ENCODE measurements around the gene ZNF227. TPM values are rescaled to one million over a fixed set of nuclear protein-coding genes. Genes with fewer than 3 reads are reported as not detected.
"Not testable (repeated sequence)": the region's sequence is repeated elsewhere in the genome, so short reads cannot be mapped to it uniquely, and the experiment has no call there.

ZNF227 gene
- total and polyA plus RNA-seq, 7 donors: 2.5 to 15.0 (median 10.9) TPM

DNA sequence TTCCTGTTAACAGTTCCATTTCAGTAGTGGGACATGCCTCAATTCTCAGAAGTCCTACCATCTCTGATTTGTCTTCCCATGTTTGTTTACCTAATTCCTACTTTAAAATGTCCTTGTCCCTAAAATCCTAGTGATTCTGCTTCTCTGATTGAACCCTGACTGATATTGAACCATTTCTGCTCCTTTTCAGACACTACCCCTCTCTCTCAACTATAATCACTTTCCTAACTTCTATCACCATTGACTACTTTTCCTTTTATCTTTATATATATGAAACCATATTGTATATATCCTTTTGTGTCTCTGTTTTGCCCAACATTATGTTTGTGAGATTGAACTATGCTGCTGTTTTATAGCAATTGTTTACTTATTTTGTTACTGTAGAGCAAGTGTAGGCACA lies 15.6 kb upstream of the ZNF227 start:
- Histone ChIP-seq H3K4me3 (no peak overlapping the region), H3K9me3 (peaks cover 0 to 7% (median 2%) of the 10 kb centered on the region in 4 donors), H3K27ac (no peak overlapping the region), H3K27me3 (no peaks in the 10 kb centered on the region), H3K4me1 (no peaks in the 10 kb centered on the region), H3K36me3 (no peaks in the 10 kb centered on the region)
- TF ChIP-seq POLR2A (IDR thresholded peaks at IDR 0.05) (no peak), EP300 (IDR thresholded peaks at IDR 0.05) (no peak), POLR2AphosphoS5 (IDR thresholded peaks at IDR 0.05) (no peak), CTCF (IDR thresholded peaks at IDR 0.05) (no peak)
- no peak for DNase-seq
- intact Hi-C loops (cut with DNase I): no loop called here

- H3K4me3 ChIP-seq: no peak overlapping the region
- no peaks in the 10 kb centered on the region for H3K27me3 ChIP-seq
- H3K4me1 ChIP-seq: no peaks in the 10 kb centered on the region
- TF ChIP-seq EP300 (IDR thresholded peaks at IDR 0.05) (no peak), CTCF (IDR thresholded peaks at IDR 0.05) (no peak), POLR2AphosphoS5 (IDR thresholded peaks at IDR 0.05) (no peak), POLR2A (IDR thresholded peaks at IDR 0.05) (no peak)
- intact Hi-C loops (cut with DNase I): no loop called here
- 76 to 92% methylated on average over 1 of the region's 1 CpG for WGBS, 2 donors
- DNase-seq: no peak
- H3K36me3 ChIP-seq: no peaks in the 10 kb centered on the region
- H3K27ac ChIP-seq: no peak overlapping the region
- H3K9me3 ChIP-seq: peaks cover 0 to 8% (median 4%) of the 10 kb centered on the region in 4 donors
These were observed 9.9 kb upstream of the ZNF227 start for GRCh38 chr19:44202470-44202869.

- Histone ChIP-seq H3K36me3 (no peaks in the 10 kb centered on the region), H3K4me1 (peaks cover 0 to 5% (median 0%) of the 10 kb centered on the region in 4 donors), H3K4me3 (no peak overlapping the region), H3K27me3 (no peaks in the 10 kb centered on the region), H3K9me3 (peaks cover 0 to 8% (median 4%) of the 10 kb centered on the region in 4 donors), H3K27ac (no peak overlapping the region)
- intact Hi-C loops (cut with DNase I): no loop called here
- TF ChIP-seq EP300 (IDR thresholded peaks at IDR 0.05): no peak
- TF ChIP-seq POLR2AphosphoS5 (IDR thresholded peaks at IDR 0.05): no peak
- no peak for TF ChIP-seq CTCF (IDR thresholded peaks at IDR 0.05)
- TF ChIP-seq POLR2A (IDR thresholded peaks at IDR 0.05): no peak
- no peak for DNase-seq
- 79 to 88% methylated on average over 1 to 2 of the region's 2 CpGs for WGBS, 2 donors
These were observed 9.4 kb upstream of the ZNF227 start for GRCh38 chr19:44202974-44203373.

DNA sequence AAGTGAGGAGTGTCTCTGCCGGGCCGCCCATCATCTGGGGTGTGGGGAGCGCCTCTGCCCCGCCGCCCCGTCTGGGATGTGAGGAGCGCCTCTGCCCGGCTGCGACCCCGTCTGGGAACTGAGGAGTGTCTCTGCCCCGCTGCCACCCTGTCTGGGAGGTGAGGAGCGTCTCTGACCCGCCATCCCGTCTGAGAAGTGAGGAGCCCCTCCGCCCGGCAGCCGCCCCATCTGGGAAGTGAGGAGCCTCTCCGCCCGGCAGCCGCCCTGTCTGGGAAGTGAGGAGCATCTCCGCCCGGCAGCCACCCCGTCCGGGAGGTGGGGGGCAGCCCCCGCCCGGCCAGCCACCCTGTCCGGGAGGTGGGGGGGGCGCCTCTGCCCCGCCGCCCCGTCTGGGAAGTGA lies 8.5 kb upstream of the ZNF227 start:
- DNase-seq; H3K36me3 ChIP-seq; H3K27ac ChIP-seq; H3K9me3 ChIP-seq; H3K4me3 ChIP-seq; H3K4me1 ChIP-seq; intact Hi-C loops (cut with DNase I); H3K27me3 ChIP-seq: not testable (repeated sequence)
- WGBS, 2 donors: 94 to 97% methylated on average over 31 of the region's 31 CpGs

- H3K36me3 ChIP-seq: no peaks in the 10 kb centered on the region
- intact Hi-C loops (cut with DNase I): loop anchor here (5.0 kb wide), 1 partner anchor 92 kb away; the partner anchor contains the start of gene ZNF225
These were observed 7.6 kb upstream of the ZNF227 start for GRCh38 chr19:44204772-44205171.

More at GRCh38 chr19:44204772-44205171, 7.6 kb upstream of the ZNF227 start:
- Histone ChIP-seq H3K27me3 (no peaks in the 10 kb centered on the region), H3K4me1 (peaks cover 0 to 7% (median 0%) of the 10 kb centered on the region in 4 donors), H3K9me3 (peaks cover 0 to 7% (median 2%) of the 10 kb centered on the region in 4 donors), H3K27ac (no peak overlapping the region), H3K4me3 (no peak overlapping the region)
- no peak for DNase-seq
- no peak for TF ChIP-seq CTCF (IDR thresholded peaks at IDR 0.05)
- TF ChIP-seq POLR2AphosphoS5 (IDR thresholded peaks at IDR 0.05): no peak
- TF ChIP-seq EP300 (IDR thresholded peaks at IDR 0.05): no peak
- no peak for TF ChIP-seq POLR2A (IDR thresholded peaks at IDR 0.05)
- WGBS, 2 donors: 79 to 88% methylated on average over 2 of the region's 2 CpGs

Measured in sigmoid colon (tissue), 7 donors.